ENCODE data around the gene TMEM62.

The TMEM62 gene

DNA sequence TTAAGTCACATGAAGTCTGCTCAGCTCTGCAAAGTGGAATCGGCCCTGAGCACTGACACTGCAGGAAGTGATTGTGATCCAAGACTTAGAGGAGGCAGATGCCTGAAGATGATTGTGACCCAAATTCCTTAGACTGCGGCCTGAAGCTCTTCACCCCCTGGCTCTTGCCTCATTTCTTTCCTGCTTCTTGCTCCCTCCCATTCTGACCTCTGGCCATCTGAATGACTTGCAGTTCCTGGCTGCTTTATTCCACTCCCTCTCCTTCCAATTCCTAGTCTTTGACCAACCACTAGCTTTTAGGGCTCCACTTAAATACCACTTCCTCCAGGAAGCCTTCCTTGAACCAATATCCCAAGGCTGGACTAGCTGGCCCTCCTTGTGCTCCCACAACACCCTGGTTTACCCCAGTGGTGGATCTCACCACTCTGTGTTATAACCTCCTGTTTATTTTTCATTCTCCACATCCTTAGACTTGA, 97.3 kb downstream of the TMEM62 start:
- no peak for DNase-seq (ENCODE audit: low spot score)
- TF ChIP-seq, protein P1, sequence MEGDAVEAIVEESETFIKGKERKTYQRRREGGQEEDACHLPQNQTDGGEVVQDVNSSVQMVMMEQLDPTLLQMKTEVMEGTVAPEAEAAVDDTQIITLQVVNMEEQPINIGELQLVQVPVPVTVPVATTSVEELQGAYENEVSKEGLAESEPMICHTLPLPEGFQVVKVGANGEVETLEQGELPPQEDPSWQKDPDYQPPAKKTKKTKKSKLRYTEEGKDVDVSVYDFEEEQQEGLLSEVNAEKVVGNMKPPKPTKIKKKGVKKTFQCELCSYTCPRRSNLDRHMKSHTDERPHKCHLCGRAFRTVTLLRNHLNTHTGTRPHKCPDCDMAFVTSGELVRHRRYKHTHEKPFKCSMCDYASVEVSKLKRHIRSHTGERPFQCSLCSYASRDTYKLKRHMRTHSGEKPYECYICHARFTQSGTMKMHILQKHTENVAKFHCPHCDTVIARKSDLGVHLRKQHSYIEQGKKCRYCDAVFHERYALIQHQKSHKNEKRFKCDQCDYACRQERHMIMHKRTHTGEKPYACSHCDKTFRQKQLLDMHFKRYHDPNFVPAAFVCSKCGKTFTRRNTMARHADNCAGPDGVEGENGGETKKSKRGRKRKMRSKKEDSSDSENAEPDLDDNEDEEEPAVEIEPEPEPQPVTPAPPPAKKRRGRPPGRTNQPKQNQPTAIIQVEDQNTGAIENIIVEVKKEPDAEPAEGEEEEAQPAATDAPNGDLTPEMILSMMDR (IDR thresholded peaks at IDR 0.05; ENCODE audit: extremely low read depth, missing control alignments): no peak

DNA sequence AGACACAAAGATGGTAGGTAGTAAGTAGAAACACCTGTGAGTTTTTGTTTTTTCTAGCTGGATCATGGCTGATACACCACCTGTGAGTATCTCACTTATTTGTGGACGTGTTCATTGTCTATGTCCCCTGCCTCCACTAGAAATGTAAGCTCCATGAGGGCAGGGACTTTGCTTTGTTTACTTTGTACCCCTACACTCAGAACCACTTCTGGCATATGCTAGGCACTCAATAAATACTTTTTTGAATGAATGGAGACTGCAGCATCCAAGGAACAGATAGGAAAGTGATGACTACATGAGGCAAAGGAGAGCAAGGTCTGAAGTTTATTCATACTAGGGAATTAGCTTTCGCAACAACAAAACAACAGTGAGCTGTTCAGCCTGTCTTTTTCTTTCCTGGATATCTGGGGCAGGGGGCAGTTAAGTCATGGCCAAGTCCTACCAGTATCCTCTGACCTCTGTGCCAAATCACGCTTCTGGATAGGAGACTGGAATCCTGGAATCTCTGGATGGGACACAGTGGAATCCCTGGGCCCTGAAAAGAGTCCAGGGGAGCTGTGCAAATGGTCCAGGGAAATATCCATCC, 99.0 kb downstream of the TMEM62 start:
- TF ChIP-seq, protein P1 (IDR thresholded peaks at IDR 0.05; ENCODE audit: extremely low read depth, missing control alignments): no peak

More for the DNA sequence above, 99.0 kb downstream of the TMEM62 start:
- DNase-seq (ENCODE audit: low spot score): no peak

Data from GM20000 (cell line).